HG02852 (cell line): ENCODE data around the gene LRRTM4.

Experiments
- ATAC-seq: cut with Tn5 transposase; IDR thresholded peaks from one replicate; pipeline ENCODE4 v1.9.1; 2021; ENCODE audit warnings: mild to moderate bottlenecking, moderate library complexity; ENCODE audit not compliant: unreplicated experiment

The LRRTM4 gene

GRCh38 chr2:77009307-77009706 is 512.9 kb downstream of the LRRTM4 start:
- ATAC-seq = no peak

GRCh38 chr2:77008853-77009252 is 513.3 kb downstream of the LRRTM4 start:
- ATAC-seq = no peak

- ATAC-seq = no peak
Measured at GRCh38 chr2:77007686-77008085, 514.5 kb downstream of the LRRTM4 start.

GRCh38 chr2:77005522-77005921 is 516.7 kb downstream of the LRRTM4 start:
- no peak for ATAC-seq

GRCh38 chr2:77001895-77002294 is 520.3 kb downstream of the LRRTM4 start:
- ATAC-seq = no peak

GRCh38 chr2:76998704-76999103 is 523.5 kb downstream of the LRRTM4 start:
- ATAC-seq = no peak

GRCh38 chr2:76998152-76998551 is 524.0 kb downstream of the LRRTM4 start:
- ATAC-seq = no peak

- no peak for ATAC-seq
Measured at GRCh38 chr2:76997296-76997695, 524.9 kb downstream of the LRRTM4 start.

- ATAC-seq = no peak
Measured at GRCh38 chr2:76985387-76986136, 536.6 kb downstream of the LRRTM4 start.

- ATAC-seq = no peak
Measured at GRCh38 chr2:76984359-76984758, 537.8 kb downstream of the LRRTM4 start.

- no peak for ATAC-seq
Measured at GRCh38 chr2:76980067-76980787, 541.9 kb downstream of the LRRTM4 start.

GRCh38 chr2:76977846-76978727 is 544.1 kb downstream of the LRRTM4 start:
- no peak for ATAC-seq

GRCh38 chr2:76975752-76976151 is 546.4 kb downstream of the LRRTM4 start:
- no peak for ATAC-seq

- ATAC-seq = no peak
Measured at GRCh38 chr2:76973610-76974009, 548.6 kb downstream of the LRRTM4 start.

- ATAC-seq = no peak
Measured at GRCh38 chr2:76965772-76966171, 556.4 kb downstream of the LRRTM4 start.

- ATAC-seq = no peak
Measured at GRCh38 chr2:76958749-76959148, 563.4 kb downstream of the LRRTM4 start.

- peak; percentile 91 for ATAC-seq
Measured at GRCh38 chr2:76953733-76954347, 568.3 kb downstream of the LRRTM4 start.

GRCh38 chr2:76946631-76947145 is 575.5 kb downstream of the LRRTM4 start:
- no peak for ATAC-seq

- ATAC-seq = no peak
Measured at GRCh38 chr2:76940559-76940958, 581.6 kb downstream of the LRRTM4 start.

- no peak for ATAC-seq
Measured at GRCh38 chr2:76938153-76938552, 584.0 kb downstream of the LRRTM4 start.

GRCh38 chr2:76932550-76932949 is 589.6 kb downstream of the LRRTM4 start:
- no peak for ATAC-seq
